GM18868 (cell line): Measurements from ENCODE around the gene PRKN.

Source experiments
- ATAC-seq: cut with Tn5 transposase; IDR thresholded peaks from one replicate; pipeline ENCODE4 v1.9.1; 2021; ENCODE audit warnings: mild to moderate bottlenecking, moderate library complexity; ENCODE audit not compliant: unreplicated experiment

Gene PRKN

GRCh38 chr6:162389343-162390085, 338.1 kb downstream of the PRKN start:
- ATAC-seq, result no peak

GRCh38 chr6:162388383-162388777, 339.2 kb downstream of the PRKN start:
- ATAC-seq, result no peak

- ATAC-seq, result no peak
Observed at GRCh38 chr6:162387718-162388382, 339.7 kb downstream of the PRKN start.

GRCh38 chr6:162385980-162386379, 341.6 kb downstream of the PRKN start:
- ATAC-seq, result no peak

- no peak for ATAC-seq
Observed at GRCh38 chr6:162379757-162380409, 347.7 kb downstream of the PRKN start.

GRCh38 chr6:162377735-162378134, 349.8 kb downstream of the PRKN start:
- no peak for ATAC-seq

GRCh38 chr6:162373868-162374267, 353.7 kb downstream of the PRKN start:
- ATAC-seq, result no peak

GRCh38 chr6:162373192-162373591, 354.4 kb downstream of the PRKN start:
- ATAC-seq, result no peak

- ATAC-seq, result no peak
Observed at GRCh38 chr6:162372106-162372505, 355.5 kb downstream of the PRKN start.

GRCh38 chr6:162371121-162371520, 356.4 kb downstream of the PRKN start:
- no peak for ATAC-seq

GRCh38 chr6:162369091-162369490, 358.5 kb downstream of the PRKN start:
- ATAC-seq, result no peak

- ATAC-seq, result no peak
Observed at GRCh38 chr6:162364488-162364887, 363.1 kb downstream of the PRKN start.

- no peak for ATAC-seq
Observed at GRCh38 chr6:162363757-162364156, 363.8 kb downstream of the PRKN start.

GRCh38 chr6:162360901-162361567, 366.5 kb downstream of the PRKN start:
- ATAC-seq, result no peak

- ATAC-seq, result no peak
Observed at GRCh38 chr6:162358625-162359024, 368.9 kb downstream of the PRKN start.

GRCh38 chr6:162345051-162345511, 382.5 kb downstream of the PRKN start:
- no peak for ATAC-seq

GRCh38 chr6:162344646-162345010, 382.9 kb downstream of the PRKN start:
- ATAC-seq, result no peak

- no peak for ATAC-seq
Observed at GRCh38 chr6:162343936-162344645, 383.5 kb downstream of the PRKN start.

GRCh38 chr6:162343198-162343935, 384.2 kb downstream of the PRKN start:
- no peak for ATAC-seq

GRCh38 chr6:162337412-162337811, 390.2 kb downstream of the PRKN start:
- no peak for ATAC-seq
